ENCODE data around the gene TLL2. TPM values are rescaled to one million over a fixed set of nuclear protein-coding genes. Genes with fewer than 3 reads are reported as not detected.

Gene TLL2
- total RNA-seq, 3 donors from 2014 or later: not detected

GRCh38 chr10:96369890-96370583 lies 143.7 kb downstream of the TLL2 start:
- no peak for DNase-seq
- no peaks in the 10 kb centered on the region for H3K9me3 Mint-ChIP-seq
- H3K4me3 Mint-ChIP-seq: no peak overlapping the region
- H3K4me1 Mint-ChIP-seq (ENCODE audit: low read depth): peaks cover 2% of the 10 kb centered on the region
- ATAC-seq: no peak
- H3K27me3 Mint-ChIP-seq (ENCODE audit: low read depth): peaks cover 19% of the 10 kb centered on the region
- H3K36me3 Mint-ChIP-seq (ENCODE audit: insufficient read depth): no peaks in the 10 kb centered on the region

- ATAC-seq: no peak
- H3K4me1 Mint-ChIP-seq (ENCODE audit: low read depth): no peaks in the 10 kb centered on the region
- H3K36me3 Mint-ChIP-seq (ENCODE audit: insufficient read depth): no peaks in the 10 kb centered on the region
- DNase-seq: no peak
- no peak overlapping the region for H3K4me3 Mint-ChIP-seq
- no peaks in the 10 kb centered on the region for H3K9me3 Mint-ChIP-seq
- H3K27me3 Mint-ChIP-seq (ENCODE audit: low read depth): peaks cover 15% of the 10 kb centered on the region
Observed at GRCh38 chr10:96368971-96369370, 144.8 kb downstream of the TLL2 start.

- ATAC-seq (no peak), DNase-seq (no peak)
- no peaks in the 10 kb centered on the region for H3K9me3 Mint-ChIP-seq
- H3K27me3 Mint-ChIP-seq (ENCODE audit: low read depth): peaks cover 4% of the 10 kb centered on the region
- no peaks in the 10 kb centered on the region for H3K36me3 Mint-ChIP-seq (ENCODE audit: insufficient read depth)
- H3K4me1 Mint-ChIP-seq (ENCODE audit: low read depth): no peaks in the 10 kb centered on the region
- no peak overlapping the region for H3K4me3 Mint-ChIP-seq
Observed at GRCh38 chr10:96367470-96367869, 146.3 kb downstream of the TLL2 start.

GRCh38 chr10:96366508-96366907 lies 147.2 kb downstream of the TLL2 start:
- DNase-seq (no peak), ATAC-seq (no peak)
- Mint-ChIP-seq H3K9me3 (no peaks in the 10 kb centered on the region), H3K4me3 (no peak overlapping the region), H3K36me3 (ENCODE audit: insufficient read depth) (no peaks in the 10 kb centered on the region), H3K4me1 (ENCODE audit: low read depth) (no peaks in the 10 kb centered on the region), H3K27me3 (ENCODE audit: low read depth) (no peaks in the 10 kb centered on the region)

- no peak for ATAC-seq
- no peaks in the 10 kb centered on the region for H3K27me3 Mint-ChIP-seq (ENCODE audit: low read depth)
- no peaks in the 10 kb centered on the region for H3K9me3 Mint-ChIP-seq
- H3K4me3 Mint-ChIP-seq: no peak overlapping the region
- no peaks in the 10 kb centered on the region for H3K36me3 Mint-ChIP-seq (ENCODE audit: insufficient read depth)
- H3K4me1 Mint-ChIP-seq (ENCODE audit: low read depth): no peaks in the 10 kb centered on the region
- DNase-seq: no peak
Observed at GRCh38 chr10:96365571-96365970, 148.2 kb downstream of the TLL2 start.

- no peaks in the 10 kb centered on the region for H3K36me3 Mint-ChIP-seq (ENCODE audit: insufficient read depth)
- no peaks in the 10 kb centered on the region for H3K9me3 Mint-ChIP-seq
- no peaks in the 10 kb centered on the region for H3K4me1 Mint-ChIP-seq (ENCODE audit: low read depth)
- H3K27me3 Mint-ChIP-seq (ENCODE audit: low read depth): peaks cover 18% of the 10 kb centered on the region
- no peak for DNase-seq
- no peak for ATAC-seq
- no peak overlapping the region for H3K4me3 Mint-ChIP-seq
Observed at GRCh38 chr10:96360766-96361165, 153.0 kb downstream of the TLL2 start.

- ATAC-seq: no peak
- no peaks in the 10 kb centered on the region for H3K9me3 Mint-ChIP-seq
- H3K27me3 Mint-ChIP-seq (ENCODE audit: low read depth): peaks cover 18% of the 10 kb centered on the region
Observed at GRCh38 chr10:96360331-96360730, 153.4 kb downstream of the TLL2 start.

GRCh38 chr10:96359616-96360015 lies 154.1 kb downstream of the TLL2 start:
- Mint-ChIP-seq H3K27me3 (ENCODE audit: low read depth) (peaks cover 22% of the 10 kb centered on the region), H3K9me3 (no peaks in the 10 kb centered on the region), H3K4me1 (ENCODE audit: low read depth) (no peaks in the 10 kb centered on the region), H3K4me3 (no peak overlapping the region), H3K36me3 (ENCODE audit: insufficient read depth) (no peaks in the 10 kb centered on the region)
- DNase-seq: no peak
- no peak for ATAC-seq

More at GRCh38 chr10:96360331-96360730, 153.4 kb downstream of the TLL2 start:
- no peaks in the 10 kb centered on the region for H3K36me3 Mint-ChIP-seq (ENCODE audit: insufficient read depth)
- DNase-seq: no peak
- no peaks in the 10 kb centered on the region for H3K4me1 Mint-ChIP-seq (ENCODE audit: low read depth)
- H3K4me3 Mint-ChIP-seq: no peak overlapping the region

GRCh38 chr10:96358851-96359540 lies 154.7 kb downstream of the TLL2 start, which contains the start of gene OPALIN:
Gene OPALIN, minus strand, starts transcription at chr10:96359002. Its CDS starts 106 bp downstream, at chr10:96358896.
- no peak for ATAC-seq
- Mint-ChIP-seq H3K4me1 (ENCODE audit: low read depth) (no peaks in the 10 kb centered on the region), H3K27me3 (ENCODE audit: low read depth) (peaks cover 22% of the 10 kb centered on the region), H3K4me3 (no peak within 1 kb of the TSS), H3K9me3 (no peaks in the 10 kb centered on the region), H3K36me3 (ENCODE audit: insufficient read depth) (no peaks in the 10 kb centered on the region)
- no peak for DNase-seq

- Mint-ChIP-seq H3K27me3 (ENCODE audit: low read depth) (peaks cover 28% of the 10 kb centered on the region), H3K9me3 (no peaks in the 10 kb centered on the region), H3K36me3 (ENCODE audit: insufficient read depth) (no peaks in the 10 kb centered on the region), H3K4me3 (no peak overlapping the region), H3K4me1 (ENCODE audit: low read depth) (no peaks in the 10 kb centered on the region)
- ATAC-seq (no peak), DNase-seq (no peak)
Observed at GRCh38 chr10:96357038-96357620, 156.6 kb downstream of the TLL2 start.

GRCh38 chr10:96352582-96352981 lies 161.1 kb downstream of the TLL2 start:
- no peak for ATAC-seq
- peaks cover 23% of the 10 kb centered on the region for H3K27me3 Mint-ChIP-seq (ENCODE audit: low read depth)

GRCh38 chr10:96352027-96352426 lies 161.7 kb downstream of the TLL2 start:
- Mint-ChIP-seq H3K27me3 (ENCODE audit: low read depth) (peaks cover 23% of the 10 kb centered on the region), H3K4me3 (no peak overlapping the region)

More at GRCh38 chr10:96352582-96352981, 161.1 kb downstream of the TLL2 start:
- H3K4me3 Mint-ChIP-seq: no peak overlapping the region
- no peaks in the 10 kb centered on the region for H3K9me3 Mint-ChIP-seq
- DNase-seq: no peak
- no peaks in the 10 kb centered on the region for H3K36me3 Mint-ChIP-seq (ENCODE audit: insufficient read depth)
- H3K4me1 Mint-ChIP-seq (ENCODE audit: low read depth): no peaks in the 10 kb centered on the region

GRCh38 chr10:96346295-96346694 lies 167.4 kb downstream of the TLL2 start:
- ATAC-seq: no peak

More at GRCh38 chr10:96352027-96352426, 161.7 kb downstream of the TLL2 start:
- Mint-ChIP-seq H3K9me3 (no peaks in the 10 kb centered on the region), H3K4me1 (ENCODE audit: low read depth) (no peaks in the 10 kb centered on the region), H3K36me3 (ENCODE audit: insufficient read depth) (no peaks in the 10 kb centered on the region)
- ATAC-seq (no peak), DNase-seq (no peak)

GRCh38 chr10:96345222-96345621 lies 168.5 kb downstream of the TLL2 start:
- Mint-ChIP-seq H3K9me3 (peaks cover 8% of the 10 kb centered on the region), H3K4me3 (no peak overlapping the region), H3K27me3 (ENCODE audit: low read depth) (peaks cover 21% of the 10 kb centered on the region)

More at GRCh38 chr10:96346295-96346694, 167.4 kb downstream of the TLL2 start:
- Mint-ChIP-seq H3K4me3 (no peak overlapping the region), H3K36me3 (ENCODE audit: insufficient read depth) (no peaks in the 10 kb centered on the region), H3K4me1 (ENCODE audit: low read depth) (no peaks in the 10 kb centered on the region), H3K9me3 (peaks cover 8% of the 10 kb centered on the region), H3K27me3 (ENCODE audit: low read depth) (peaks cover 21% of the 10 kb centered on the region)
- DNase-seq: no peak

More at GRCh38 chr10:96345222-96345621, 168.5 kb downstream of the TLL2 start:
- no peaks in the 10 kb centered on the region for H3K36me3 Mint-ChIP-seq (ENCODE audit: insufficient read depth)
- H3K4me1 Mint-ChIP-seq (ENCODE audit: low read depth): no peaks in the 10 kb centered on the region
- DNase-seq (no peak), ATAC-seq (no peak)

Data from activated T-cell treated with anti-CD3 and anti-CD28 coated beads, Interleukin-2, amount 50 U/mL, for 4 hours (primary cell).